PC-3 (cell line): ENCODE measurements around the gene INHBE. TPM values are rescaled to one million over a fixed set of nuclear protein-coding genes. Genes with fewer than 3 reads are reported as not detected.

ENCODE experiments used
- ATAC-seq: fragments of 200-7000 bp; cut with Tn5 transposase; 2 replicates; pipeline ENCODE4 v1.9.1; 2020; ENCODE audit warnings: mild to moderate bottlenecking, moderate library complexity
- BruUV-seq: library from RNA; stranded (reverse); fragments of 400-500 nt; replicated peaks from 2 replicates; lab custom pipeline; 2021; lab: Mats Ljungman, UMichigan
- CTCF ChIA-PET: fragments of 300-600 bp; sonication (Branson Sonifier 250); formaldehyde crosslinking; loops from one replicate; lab custom pipeline; 2022; ENCODE audit warnings: antibody characterized with exemption; lab: Charles Lee
- POLR2A ChIA-PET: fragments of 300-600 bp; sonication (Branson Sonifier 250); formaldehyde crosslinking; loops from one replicate; lab custom pipeline; 2022; ENCODE audit warnings: antibody characterized with exemption; ENCODE audit not compliant: unreplicated experiment; lab: Charles Lee
- DNase-seq: peaks from one replicate; pipeline ENCODE4 v3.0.0-alpha.2; 2015
- H2AFZ ChIP-seq: fragments of 300-600 bp; sonication (generic); 2 replicates; pipeline ENCODE4 v1.6.0; 2016; ENCODE audit warnings: antibody characterized with exemption, low read length
- H3F3A ChIP-seq: fragments of 300-600 bp; sonication (generic); one replicate; pipeline ENCODE4 v1.6.0; 2017; ENCODE audit warnings: antibody characterized with exemption, low read length, control low read depth, mild to moderate bottlenecking; ENCODE audit not compliant: unreplicated experiment
- H3K27ac ChIP-seq: fragments of 300-600 bp; sonication (generic); 2 replicates; pipeline ENCODE4 v1.5.1; 2016; ENCODE audit warnings: mild to moderate bottlenecking, low read length
- H3K27me3 ChIP-seq: fragments of 300-600 bp; sonication (generic); 2 replicates; pipeline ENCODE4 v1.6.1; 2016; ENCODE audit warnings: low read length, mixed read lengths
- H3K36me3 ChIP-seq: fragments of 300-600 bp; sonication (generic); 2 replicates; pipeline ENCODE4 v1.6.1; 2016; ENCODE audit warnings: low read depth, mixed run types, low read length, mixed read lengths
- H3K4me1 ChIP-seq: fragments of 300-600 bp; sonication (generic); 2 replicates; pipeline ENCODE4 v1.5.1; 2016; ENCODE audit warnings: low read length; ENCODE audit not compliant: insufficient read depth
- H3K4me2 ChIP-seq: fragments of 300-600 bp; sonication (generic); 2 replicates; pipeline ENCODE4 v1.6.0; 2016; ENCODE audit warnings: low read length
- H3K4me3 ChIP-seq: fragments of 300-600 bp; sonication (generic); 2 replicates; pipeline ENCODE4 v1.5.1; 2016; ENCODE audit warnings: mild to moderate bottlenecking, low read length, mixed read lengths
- H3K79me2 ChIP-seq: fragments of 300-600 bp; sonication (generic); 2 replicates; pipeline ENCODE4 v1.6.1; 2017; ENCODE audit warnings: low read length, mixed read lengths
- H3K9ac ChIP-seq: fragments of 300-600 bp; sonication (generic); 2 replicates; pipeline ENCODE4 v1.6.0; 2016; ENCODE audit warnings: mild to moderate bottlenecking, low read length
- H3K9me2 ChIP-seq: fragments of 300-600 bp; sonication (generic); replicated peaks from 2 replicates; pipeline ENCODE4 v1.6.1; 2016; ENCODE audit warnings: mixed run types, low read length, mixed read lengths
- H3K9me3 ChIP-seq: fragments of 300-600 bp; sonication (generic); 2 replicates; pipeline ENCODE4 v1.6.1; 2016; ENCODE audit warnings: low read length, mixed read lengths
- H4K20me1 ChIP-seq: fragments of 300-600 bp; sonication (generic); 2 replicates; pipeline ENCODE4 v1.6.1; 2016; ENCODE audit warnings: low read length, mixed read lengths
- CTCF ChIP-seq: fragments of 300-600 bp; sonication (generic); conservative IDR thresholded peaks from 2 replicates; pipeline ENCODE4 v1.5.1; 2017; ENCODE audit warnings: antibody characterized with exemption, low read depth, mild to moderate bottlenecking, low read length
- EZH2 ChIP-seq: fragments of 300-600 bp; sonication (generic); IDR thresholded peaks from one replicate; pipeline ENCODE4 v1.6.1; 2017; ENCODE audit warnings: antibody characterized with exemption, mild to moderate bottlenecking, low read length; ENCODE audit not compliant: unreplicated experiment
- EZH2phosphoT487 ChIP-seq: fragments of 300-600 bp; sonication (generic); IDR thresholded peaks from 2 replicates; pipeline ENCODE4 v1.6.1; 2018; ENCODE audit warnings: mild to moderate bottlenecking, antibody characterized with exemption, low read length, borderline replicate concordance
- intact Hi-C: fragments of 100-400 bp; cut with micrococcal nuclease; formaldehyde crosslinking; loops from 2 replicates; pipeline ENCODE4 v1.9.0; 2023
- total RNA-seq: library from RNA; depleted of rRNA; stranded (reverse); fragments of >200 nt; gene quantifications from 2 replicates; pipeline ENCODE4 v1.2.3, GENCODE V29; 2014

The INHBE gene
- total RNA-seq, 1 experiment from 2014 or later, result not detected

- ATAC-seq (no peak), DNase-seq (no peak)
- BruUV-seq, result no TSS peak
- ChIA-PET POLR2A (no interaction called here), CTCF (no interaction called here)
- H3F3A ChIP-seq, result no peaks in the 10 kb centered on the region
- TF ChIP-seq EZH2phosphoT487 (no peak), CTCF (no peak), EZH2 (no peak)
- no peaks in the 10 kb centered on the region for H3K9me2 ChIP-seq
- H4K20me1 ChIP-seq, result no peaks in the 10 kb centered on the region
- intact Hi-C loops, result no loop called here
- H3K27me3 ChIP-seq, result peaks cover 21% of the 10 kb centered on the region
- H3K79me2 ChIP-seq, result no peaks in the 10 kb centered on the region
- H3K9ac ChIP-seq, result no peak overlapping the region
- peak overlapping the region; percentile 43; the same call in 1 of the 2 replicates for H2AFZ ChIP-seq
- H3K4me3 ChIP-seq, result peak overlapping the region; percentile 78
- H3K27ac ChIP-seq, result no peak overlapping the region
- H3K9me3 ChIP-seq, result no peaks in the 10 kb centered on the region
- peaks cover 11% of the 10 kb centered on the region; the same call in 1 of the 2 replicates for H3K4me1 ChIP-seq
- H3K4me2 ChIP-seq, result peak overlapping the region; percentile 97
- H3K36me3 ChIP-seq, result no peaks in the 10 kb centered on the region
These were observed 5.3 kb downstream of the INHBE start for GRCh38 chr12:57460468-57460784.

GRCh38 chr12:57460841-57461275 lies 5.8 kb downstream of the INHBE start:
- Histone ChIP-seq H4K20me1 (no peaks in the 10 kb centered on the region), H3K27me3 (peaks cover 25% of the 10 kb centered on the region), H3K36me3 (no peaks in the 10 kb centered on the region), H3K9me3 (no peaks in the 10 kb centered on the region), H3K9ac (no peak overlapping the region), H3F3A (no peaks in the 10 kb centered on the region), H3K79me2 (no peaks in the 10 kb centered on the region), H3K4me1 (peaks cover 11% of the 10 kb centered on the region; the same call in 1 of the 2 replicates), H2AFZ (no peak overlapping the region; the same call in 1 of the 2 replicates), H3K4me3 (peak overlapping the region; percentile 64), H3K9me2 (no peaks in the 10 kb centered on the region), H3K27ac (no peak overlapping the region), H3K4me2 (peak overlapping the region; percentile 97)
- POLR2A ChIA-PET, result no interaction called here
- ATAC-seq (no peak), DNase-seq (no peak)
- TF ChIP-seq CTCF, result no peak
- TF ChIP-seq EZH2phosphoT487, result no peak
- no peak for TF ChIP-seq EZH2
- no TSS peak for BruUV-seq
- intact Hi-C loops, result no loop called here
- CTCF ChIA-PET, result no interaction called here

GRCh38 chr12:57461276-57461916 lies 6.3 kb downstream of the INHBE start:
- Histone ChIP-seq H3K9ac (no peak overlapping the region), H3K79me2 (no peaks in the 10 kb centered on the region), H3K4me1 (peaks cover 11% of the 10 kb centered on the region; the same call in 1 of the 2 replicates), H3K27ac (no peak overlapping the region), H3K9me2 (no peaks in the 10 kb centered on the region), H3K4me3 (peak overlapping the region; percentile 64), H4K20me1 (no peaks in the 10 kb centered on the region), H3K9me3 (no peaks in the 10 kb centered on the region), H3K4me2 (peak overlapping the region; percentile 97), H2AFZ (peak overlapping the region; percentile 70), H3F3A (no peaks in the 10 kb centered on the region), H3K36me3 (no peaks in the 10 kb centered on the region), H3K27me3 (peaks cover 28% of the 10 kb centered on the region)
- ATAC-seq, result peak; percentile 7
- TF ChIP-seq EZH2phosphoT487 (no peak), EZH2 (no peak), CTCF (no peak)
- intact Hi-C loops, result no loop called here
- no TSS peak for BruUV-seq
- peak; percentile 32 for DNase-seq
- ChIA-PET CTCF (no interaction called here), POLR2A (no interaction called here)
